Smooth muscle cell (in vitro differentiated cells): ENCODE measurements around the gene MRPS25. TPM values are rescaled to one million over a fixed set of nuclear protein-coding genes. Genes with fewer than 3 reads are reported as not detected.
A peak's percentile ranks its signal among the peaks of the same experiment; 100 is the strongest.

Source experiments
- DNase-seq: peaks from one replicate; lab custom pipeline; 2025; ENCODE audit not compliant: unreplicated experiment; lab: John Stamatoyannopoulos, UW
- H2AFZ ChIP-seq: fragments of 200-600 bp; sonication (generic); 2 replicates; pipeline ENCODE4 v1.6.0; 2016; ENCODE audit warnings: antibody characterized with exemption, low read depth, mild to moderate bottlenecking
- H3F3A ChIP-seq: fragments of 200-600 bp; sonication (generic); 2 replicates; pipeline ENCODE4 v1.6.0; 2017; ENCODE audit warnings: antibody characterized with exemption, low read depth
- H3K27ac ChIP-seq: fragments of 200-600 bp; sonication (generic); 2 replicates; pipeline ENCODE4 v1.5.1; 2016; ENCODE audit warnings: low read depth, mild to moderate bottlenecking
- H3K27me3 ChIP-seq: fragments of 200-600 bp; sonication (generic); 2 replicates; pipeline ENCODE4 v1.6.1; 2016; ENCODE audit warnings: low read depth, mild to moderate bottlenecking
- H3K36me3 ChIP-seq: fragments of 200-600 bp; sonication (generic); 2 replicates; pipeline ENCODE4 v1.5.1; 2016; ENCODE audit warnings: low read depth
- H3K4me1 ChIP-seq: fragments of 200-600 bp; sonication (generic); 2 replicates; pipeline ENCODE4 v1.5.1; 2016; ENCODE audit warnings: low read depth
- H3K4me2 ChIP-seq: fragments of 200-600 bp; sonication (generic); 2 replicates; pipeline ENCODE4 v1.6.0; 2016; ENCODE audit warnings: mild to moderate bottlenecking
- H3K4me3 ChIP-seq: fragments of 200-600 bp; sonication (generic); 2 replicates; pipeline ENCODE4 v1.5.1; 2016; ENCODE audit warnings: mild to moderate bottlenecking
- H3K79me2 ChIP-seq: fragments of 200-600 bp; sonication (generic); 2 replicates; pipeline ENCODE4 v1.6.0; 2016; ENCODE audit warnings: low read depth, mild to moderate bottlenecking
- H3K9ac ChIP-seq: fragments of 200-600 bp; sonication (generic); 2 replicates; pipeline ENCODE4 v1.6.0; 2016; ENCODE audit warnings: low read depth
- H3K9me3 ChIP-seq: fragments of 200-600 bp; sonication (generic); replicated peaks from 2 replicates; pipeline ENCODE4 v1.5.1; 2016; ENCODE audit warnings: low read depth
- H4K20me1 ChIP-seq: fragments of 200-600 bp; sonication (generic); 2 replicates; pipeline ENCODE4 v1.6.0; 2016; ENCODE audit warnings: low read depth
- WGBS: methylation state at CpG from one replicate; pipeline ENCODE4 v1.1.7; 2016; ENCODE audit warnings: low lambda C conversion rate; 5-methylcytosine and 5-hydroxymethylcytosine counted together
- polyA plus RNA-seq: library from polyadenylated mRNA; unstranded; fragments of >200 nt; fragmentation: Nextera tagmentation; extraction: Ambion mirVana; gene quantifications from 2 replicates; pipeline ENCODE4 v1.2.1, GENCODE V29; 2016
- total RNA-seq: library from RNA; depleted of rRNA; stranded (reverse); fragments of >200 nt; gene quantifications from 2 replicates; pipeline ENCODE4 v1.2.3, GENCODE V29; 2014
- TF ChIP-seq, protein P1 (sequence below): fragments of 200-600 bp; sonication (generic); IDR thresholded peaks from 2 replicates; pipeline ENCODE4 v1.5.1; 2017; ENCODE audit warnings: borderline replicate concordance, mild to moderate bottlenecking, antibody characterized with exemption; ENCODE audit not compliant: insufficient read depth, poor library complexity, severe bottlenecking

MRPS25 gene
- total and polyA plus RNA-seq, 2 experiments from 2014 or later, result 18.9 to 22.1 TPM

DNA sequence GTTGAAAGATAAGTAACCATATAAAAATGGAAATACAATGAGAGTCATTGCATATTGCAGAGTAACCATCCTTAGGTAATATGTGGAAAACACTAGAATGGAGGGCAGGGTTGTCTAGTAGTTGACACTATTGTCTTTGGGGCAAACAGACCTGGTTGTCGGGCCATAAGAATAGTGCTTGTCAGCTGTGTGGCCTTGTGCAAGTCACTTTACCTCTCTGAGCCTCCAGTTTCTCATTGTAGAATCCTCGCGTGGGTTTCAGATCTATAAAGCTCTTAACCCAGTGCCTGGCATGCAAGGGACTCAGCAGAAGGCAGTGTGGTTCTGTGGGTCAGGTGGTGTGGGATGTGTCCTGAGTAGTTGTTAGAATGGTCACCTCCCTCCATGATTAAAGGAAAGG lies 32.0 kb downstream of the MRPS25 start:
- TF ChIP-seq, protein P1, sequence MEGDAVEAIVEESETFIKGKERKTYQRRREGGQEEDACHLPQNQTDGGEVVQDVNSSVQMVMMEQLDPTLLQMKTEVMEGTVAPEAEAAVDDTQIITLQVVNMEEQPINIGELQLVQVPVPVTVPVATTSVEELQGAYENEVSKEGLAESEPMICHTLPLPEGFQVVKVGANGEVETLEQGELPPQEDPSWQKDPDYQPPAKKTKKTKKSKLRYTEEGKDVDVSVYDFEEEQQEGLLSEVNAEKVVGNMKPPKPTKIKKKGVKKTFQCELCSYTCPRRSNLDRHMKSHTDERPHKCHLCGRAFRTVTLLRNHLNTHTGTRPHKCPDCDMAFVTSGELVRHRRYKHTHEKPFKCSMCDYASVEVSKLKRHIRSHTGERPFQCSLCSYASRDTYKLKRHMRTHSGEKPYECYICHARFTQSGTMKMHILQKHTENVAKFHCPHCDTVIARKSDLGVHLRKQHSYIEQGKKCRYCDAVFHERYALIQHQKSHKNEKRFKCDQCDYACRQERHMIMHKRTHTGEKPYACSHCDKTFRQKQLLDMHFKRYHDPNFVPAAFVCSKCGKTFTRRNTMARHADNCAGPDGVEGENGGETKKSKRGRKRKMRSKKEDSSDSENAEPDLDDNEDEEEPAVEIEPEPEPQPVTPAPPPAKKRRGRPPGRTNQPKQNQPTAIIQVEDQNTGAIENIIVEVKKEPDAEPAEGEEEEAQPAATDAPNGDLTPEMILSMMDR, result no peak
- no peak for DNase-seq
- H3K9ac ChIP-seq, result no peak overlapping the region
- H3K27ac ChIP-seq, result no peak overlapping the region
- H3K79me2 ChIP-seq, result no peaks in the 10 kb centered on the region
- no peak overlapping the region for H3K4me3 ChIP-seq
- H4K20me1 ChIP-seq, result no peaks in the 10 kb centered on the region
- H3K36me3 ChIP-seq, result peaks cover 21% of the 10 kb centered on the region
- H3K9me3 ChIP-seq, result no peaks in the 10 kb centered on the region
- no peaks in the 10 kb centered on the region for H3K27me3 ChIP-seq
- H3K4me1 ChIP-seq, result no peaks in the 10 kb centered on the region
- H3K4me2 ChIP-seq, result no peak overlapping the region
- no peak overlapping the region for H2AFZ ChIP-seq
- WGBS, result 96% methylated on average over 3 of the region's 3 CpGs
- peaks cover 4% of the 10 kb centered on the region for H3F3A ChIP-seq

DNA sequence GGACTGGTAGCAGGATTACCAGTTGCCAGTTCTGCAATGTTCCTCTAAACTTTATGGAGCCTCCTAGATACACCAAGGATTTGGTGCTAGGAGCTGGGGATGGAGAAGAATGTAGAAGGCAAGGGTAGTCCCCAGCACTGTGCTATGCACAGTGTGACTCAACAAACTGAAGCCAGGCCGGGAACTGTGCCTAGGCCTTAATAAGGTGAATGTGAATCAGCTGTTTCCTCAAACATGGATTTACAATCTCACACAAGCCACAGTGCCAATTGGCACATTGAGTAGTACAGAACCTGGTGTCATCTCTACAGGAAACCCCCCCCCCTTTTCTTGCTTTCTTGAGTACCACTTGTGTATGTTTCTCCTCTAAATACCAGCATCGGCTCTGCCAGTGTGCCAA lies 32.5 kb downstream of the MRPS25 start:
- DNase-seq, result no peak
- peaks cover 3% of the 10 kb centered on the region for H3F3A ChIP-seq
- no peaks in the 10 kb centered on the region for H3K27me3 ChIP-seq
- no peaks in the 10 kb centered on the region for H3K79me2 ChIP-seq
- H3K4me1 ChIP-seq, result no peaks in the 10 kb centered on the region
- TF ChIP-seq, protein P1, result no peak
- H2AFZ ChIP-seq, result no peak overlapping the region
- no peak overlapping the region for H3K4me3 ChIP-seq
- no peaks in the 10 kb centered on the region for H3K9me3 ChIP-seq
- no peak overlapping the region for H3K9ac ChIP-seq
- H3K4me2 ChIP-seq, result no peak overlapping the region
- peaks cover 20% of the 10 kb centered on the region for H3K36me3 ChIP-seq
- no peaks in the 10 kb centered on the region for H4K20me1 ChIP-seq
- H3K27ac ChIP-seq, result no peak overlapping the region
- WGBS, result 95% methylated on average over 2 of the region's 2 CpGs

DNA sequence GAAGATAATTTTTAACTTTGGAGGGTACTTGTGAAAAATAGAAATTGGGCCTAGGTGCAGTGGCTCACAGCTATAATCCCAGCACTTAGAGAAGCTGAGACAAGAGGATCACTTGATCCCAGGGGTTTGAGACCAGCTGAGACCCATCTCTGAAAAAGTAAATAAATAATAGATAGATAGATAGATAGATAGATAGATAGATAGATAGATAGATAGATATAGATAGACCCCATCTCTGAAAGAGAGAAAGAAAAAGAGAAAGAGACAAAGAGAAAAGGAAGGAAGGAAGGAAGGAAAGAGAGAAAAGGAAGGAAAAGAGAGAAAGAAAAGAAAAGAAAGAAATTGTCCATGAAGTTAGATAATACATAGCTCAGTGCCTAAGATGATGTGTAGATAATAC lies 35.5 kb downstream of the MRPS25 start:
- Histone ChIP-seq H3K27me3 (no peaks in the 10 kb centered on the region), H3K4me2 (no peak overlapping the region), H4K20me1 (no peaks in the 10 kb centered on the region), H3K9ac (no peak overlapping the region), H3F3A (peaks cover 13% of the 10 kb centered on the region), H3K79me2 (no peaks in the 10 kb centered on the region), H2AFZ (no peak overlapping the region), H3K4me1 (no peaks in the 10 kb centered on the region), H3K9me3 (no peaks in the 10 kb centered on the region), H3K27ac (no peak overlapping the region), H3K36me3 (peaks cover 18% of the 10 kb centered on the region), H3K4me3 (no peak overlapping the region)
- no peak for DNase-seq
- TF ChIP-seq, protein P1, result no peak

DNA sequence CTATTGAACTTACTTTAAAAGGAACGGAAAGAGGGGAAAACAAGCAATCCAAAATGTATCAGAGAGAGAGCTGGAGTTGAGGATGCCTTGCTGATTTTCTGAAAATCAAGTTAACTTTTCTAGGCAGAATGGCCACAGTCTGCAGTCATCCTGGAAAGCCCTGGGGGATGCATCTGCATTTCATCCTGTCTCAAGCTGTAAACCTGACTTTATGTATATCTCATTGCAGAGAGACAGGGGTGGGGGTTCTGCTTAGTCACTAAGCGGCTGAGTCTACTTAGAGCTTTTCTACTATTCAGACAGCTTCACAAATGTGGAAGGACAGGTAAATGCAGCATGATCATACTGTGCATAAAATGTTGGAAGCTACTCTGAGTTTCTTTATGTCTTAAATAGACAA lies 41.4 kb downstream of the MRPS25 start:
- no peak overlapping the region for H3K9ac ChIP-seq
- peak overlapping the region; percentile 63 for H3K27ac ChIP-seq
- TF ChIP-seq, protein P1, result no peak
- no peak overlapping the region for H2AFZ ChIP-seq
- H3K4me3 ChIP-seq, result no peak overlapping the region
- peak overlapping the region; percentile 37 for H3K4me2 ChIP-seq
- H3K4me1 ChIP-seq, result peaks cover 4% of the 10 kb centered on the region
- H3K27me3 ChIP-seq, result no peaks in the 10 kb centered on the region
- peaks cover 18% of the 10 kb centered on the region for H3K36me3 ChIP-seq
- H3K9me3 ChIP-seq, result no peaks in the 10 kb centered on the region
- no peak for DNase-seq
- H4K20me1 ChIP-seq, result peaks cover 8% of the 10 kb centered on the region
- 28% methylated on average over 2 of the region's 2 CpGs for WGBS
- no peaks in the 10 kb centered on the region for H3K79me2 ChIP-seq
- peaks cover 48% of the 10 kb centered on the region for H3F3A ChIP-seq
